Activated CD8-positive, alpha-beta memory T cell treated with anti-CD3 and anti-CD28 coated beads, Interleukin-2, amount 50 U/mL, for 1 hour (primary cell): Measurements from ENCODE around the gene FOXL3.

Experiments
- DNase-seq: peaks from one replicate; pipeline ENCODE4 v3.0.0-alpha.2; 2020; ENCODE audit errors: extremely low read depth

FOXL3 gene

DNA sequence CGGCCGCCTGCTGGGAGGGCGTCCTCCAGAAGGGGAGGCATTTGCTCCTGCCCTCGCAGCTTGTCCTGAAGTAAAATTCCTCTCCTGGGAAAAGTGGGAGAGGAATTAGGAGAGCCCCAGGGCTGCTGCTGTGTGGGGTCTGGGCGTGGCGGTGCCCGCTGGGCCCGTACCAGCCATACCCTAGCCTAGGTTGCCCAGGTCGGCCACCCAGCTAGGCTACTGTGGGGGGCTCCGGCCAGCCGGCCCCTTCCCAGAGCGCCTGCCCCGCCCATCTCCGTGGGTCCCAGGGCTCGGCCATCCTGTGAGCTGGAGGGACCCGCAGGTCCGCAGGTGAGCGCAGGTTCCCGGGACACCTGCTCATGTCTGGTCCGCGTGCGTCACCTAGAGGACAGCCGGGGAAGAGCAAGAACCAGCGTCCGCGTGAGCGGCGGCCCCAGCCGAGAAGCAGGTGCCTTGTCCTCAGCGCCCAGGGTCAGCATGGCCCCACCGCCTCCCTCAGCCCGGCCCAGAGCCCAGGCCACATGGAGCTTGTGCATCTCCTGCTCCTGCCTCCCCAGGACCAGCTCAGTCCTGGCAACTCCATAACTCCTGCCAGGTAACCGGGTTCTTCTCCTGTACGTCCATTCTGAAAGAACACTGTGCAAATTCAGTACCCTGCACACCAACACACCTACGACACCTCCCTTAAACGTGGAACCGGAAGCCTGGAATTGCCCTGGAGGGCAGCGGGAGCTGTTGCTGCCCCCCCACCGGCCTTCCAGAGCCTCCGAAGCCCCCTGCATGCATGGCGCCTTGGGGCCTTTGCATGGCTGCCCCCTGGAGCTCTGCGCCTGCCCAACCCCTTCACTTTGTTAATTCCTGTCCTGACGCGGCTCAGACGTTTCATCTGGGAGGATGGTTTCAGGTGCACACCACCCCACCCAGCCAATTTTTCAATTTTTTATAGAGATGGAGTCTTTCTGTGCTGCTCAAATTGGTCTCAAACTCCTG, 22.8 kb upstream of the FOXL3 start:
- DNase-seq = no peak

- no peak for DNase-seq
Measured at GRCh38 chr7:268991-269390, 21.0 kb upstream of the FOXL3 start.

GRCh38 chr7:269721-270120, 20.2 kb upstream of the FOXL3 start:
- DNase-seq = no peak

- no peak for DNase-seq
Measured at GRCh38 chr7:270351-270983, 19.5 kb upstream of the FOXL3 start.

- DNase-seq = no peak
Measured at GRCh38 chr7:271266-272107, 18.5 kb upstream of the FOXL3 start.

GRCh38 chr7:272108-272615, 17.8 kb upstream of the FOXL3 start:
- DNase-seq = no peak

DNA sequence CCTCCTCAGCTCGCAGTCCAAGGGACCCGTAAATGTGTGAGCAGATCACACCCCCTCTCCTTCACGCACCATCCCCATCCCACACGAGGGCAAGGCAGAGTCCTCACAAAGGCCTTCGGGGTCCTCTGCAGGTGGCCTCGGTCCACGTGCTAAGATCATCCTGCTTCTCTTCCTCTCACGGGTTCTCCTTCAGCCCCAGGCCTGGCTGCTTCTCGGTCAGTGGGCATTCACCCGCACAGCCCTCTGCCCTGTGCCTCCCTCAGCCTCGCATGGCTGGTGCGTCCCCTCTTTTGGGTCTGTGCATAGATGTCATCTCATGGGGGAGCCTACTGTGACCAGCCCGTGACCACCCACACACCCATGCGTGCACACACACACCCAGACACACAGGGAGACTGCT, 17.3 kb upstream of the FOXL3 start:
- DNase-seq = no peak

- DNase-seq = no peak
Measured at GRCh38 chr7:273327-273726, 16.6 kb upstream of the FOXL3 start.

- DNase-seq = no peak
Measured at GRCh38 chr7:274266-274665, 15.7 kb upstream of the FOXL3 start.

DNA sequence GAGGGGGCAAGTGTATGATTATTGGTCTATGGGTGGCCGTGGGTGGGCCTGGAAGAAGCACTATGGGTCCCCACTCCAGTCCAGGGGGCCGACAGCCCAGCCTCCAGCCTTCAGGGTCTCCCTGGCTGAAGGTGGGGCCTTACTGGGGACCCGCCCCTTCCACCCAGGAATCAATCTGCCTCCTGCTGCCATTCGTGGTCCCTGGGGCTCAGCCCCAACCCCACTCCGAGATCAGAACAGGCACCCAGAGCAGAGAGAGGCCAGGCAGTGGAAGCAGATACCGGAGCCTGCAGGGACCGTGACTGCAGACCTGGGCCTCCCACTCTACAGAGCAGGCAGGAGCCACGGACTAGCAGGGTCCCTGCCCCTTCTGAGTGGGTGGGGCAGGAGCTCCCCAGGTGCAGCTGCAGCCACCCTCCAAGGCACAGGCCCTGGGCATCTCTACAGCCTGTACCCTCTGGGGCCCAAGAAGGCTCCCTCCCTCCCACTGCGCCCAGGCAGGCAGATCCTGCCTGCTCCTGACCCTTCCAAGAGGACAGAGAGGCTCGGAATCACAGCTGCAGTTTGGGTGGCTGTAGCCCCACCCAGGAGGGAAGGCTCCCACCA, 13.6 kb upstream of the FOXL3 start:
- DNase-seq = no peak

DNA sequence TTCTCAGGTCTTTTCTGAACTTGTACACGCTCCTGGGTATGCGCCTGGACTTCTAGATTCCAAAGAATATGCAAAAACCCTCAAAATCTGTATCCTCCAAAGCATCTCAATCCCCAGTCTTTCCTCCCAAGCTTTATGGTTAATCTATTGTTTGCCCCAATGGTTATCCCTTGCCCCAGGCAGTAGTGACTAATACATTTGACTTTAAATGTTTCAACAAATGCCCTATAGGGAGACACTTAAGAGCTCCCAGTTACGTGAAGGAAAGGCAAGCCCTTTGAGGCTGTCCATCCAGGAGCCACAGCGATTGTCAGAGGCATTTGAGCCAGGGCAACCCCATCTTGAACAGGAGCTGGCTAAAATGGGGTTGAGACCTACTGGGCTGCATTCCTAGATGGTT, 12.7 kb upstream of the FOXL3 start:
- DNase-seq = no peak

DNA sequence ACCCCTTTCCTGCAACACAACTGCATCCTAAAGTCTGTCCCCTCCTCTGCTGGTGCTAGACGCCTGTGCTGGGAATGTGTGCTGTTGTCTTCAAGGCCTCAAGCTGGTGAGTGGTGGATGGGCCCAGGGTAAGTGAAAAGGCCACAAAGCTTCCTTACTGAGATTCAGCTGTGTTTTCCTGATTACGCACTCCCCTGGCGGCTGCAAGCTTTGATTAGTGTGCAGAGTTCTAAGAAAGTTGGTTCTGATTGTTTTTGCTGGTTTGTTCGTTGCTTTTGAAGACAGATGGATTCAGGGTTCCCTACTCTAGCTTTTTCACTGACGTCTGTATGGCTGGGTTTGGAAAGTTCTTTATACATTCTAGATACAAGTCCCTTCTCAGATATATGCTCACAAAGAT, 11.9 kb upstream of the FOXL3 start:
- no peak for DNase-seq

GRCh38 chr7:279821-280220, 10.1 kb upstream of the FOXL3 start:
- DNase-seq = no peak

DNA sequence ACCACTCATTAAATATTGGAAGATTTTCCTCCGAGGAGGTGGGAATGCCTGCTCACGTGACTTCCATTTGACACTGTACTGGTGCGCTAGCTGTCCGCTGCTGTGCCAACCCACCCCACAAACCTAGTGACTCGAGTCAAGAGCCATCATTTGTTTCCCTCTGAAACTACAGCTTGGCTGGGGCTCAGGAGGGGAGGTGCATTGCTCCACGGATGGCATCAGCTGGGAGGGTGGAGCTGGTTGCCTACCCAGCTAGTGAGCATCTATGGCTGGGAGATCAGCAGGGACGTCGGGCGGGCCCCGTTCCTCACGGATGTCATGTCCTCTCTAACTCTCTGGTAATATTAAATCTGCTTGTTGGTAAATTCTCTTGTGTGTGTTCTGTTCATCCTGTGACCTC, 9.5 kb upstream of the FOXL3 start:
- DNase-seq = no peak

- no peak for DNase-seq
Measured at GRCh38 chr7:281637-282036, 8.3 kb upstream of the FOXL3 start.

DNA sequence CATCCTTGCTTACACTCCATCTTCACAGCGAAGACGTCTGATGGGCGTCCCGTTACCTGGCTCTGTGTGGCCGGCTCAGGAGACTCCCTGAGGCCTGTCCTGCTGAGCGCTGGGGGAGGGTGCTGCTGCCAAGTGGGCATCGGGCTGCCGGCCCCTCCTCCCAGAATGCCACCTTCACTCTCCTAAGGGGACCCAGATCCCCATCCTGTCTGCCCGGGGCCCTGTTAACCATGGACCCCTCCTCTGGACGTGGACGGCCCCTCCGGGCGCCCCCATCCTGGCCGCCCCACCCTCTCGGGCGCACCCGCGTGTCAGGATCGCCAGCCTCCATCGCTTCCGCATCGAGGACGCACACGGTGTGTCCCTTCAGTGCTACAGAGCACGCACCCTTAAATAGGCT, 7.3 kb upstream of the FOXL3 start:
- DNase-seq = no peak

GRCh38 chr7:284762-285722, 4.9 kb upstream of the FOXL3 start:
- no peak for DNase-seq

DNA sequence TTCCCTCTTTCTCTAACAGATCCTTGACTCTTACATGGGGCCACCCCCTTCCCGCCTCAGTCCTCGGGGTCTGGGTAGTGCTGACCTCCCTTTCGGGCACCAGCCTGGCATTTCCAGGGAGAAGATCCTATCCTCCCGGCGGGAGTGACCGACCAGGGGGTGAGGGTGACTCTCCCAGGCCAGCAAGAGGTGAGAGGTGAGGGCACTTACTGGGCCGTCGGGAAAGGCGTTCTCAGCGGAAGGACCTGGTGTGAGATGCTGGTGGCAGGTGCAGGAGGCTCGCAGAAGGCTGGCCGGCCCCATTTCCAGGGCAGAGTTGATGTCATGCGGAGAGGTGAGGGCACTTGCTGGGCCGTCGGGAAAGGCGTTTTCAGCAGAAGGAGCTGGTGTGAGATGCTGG, 4.2 kb upstream of the FOXL3 start:
- DNase-seq = no peak

GRCh38 chr7:286266-286665, 3.7 kb upstream of the FOXL3 start:
- no peak for DNase-seq

DNA sequence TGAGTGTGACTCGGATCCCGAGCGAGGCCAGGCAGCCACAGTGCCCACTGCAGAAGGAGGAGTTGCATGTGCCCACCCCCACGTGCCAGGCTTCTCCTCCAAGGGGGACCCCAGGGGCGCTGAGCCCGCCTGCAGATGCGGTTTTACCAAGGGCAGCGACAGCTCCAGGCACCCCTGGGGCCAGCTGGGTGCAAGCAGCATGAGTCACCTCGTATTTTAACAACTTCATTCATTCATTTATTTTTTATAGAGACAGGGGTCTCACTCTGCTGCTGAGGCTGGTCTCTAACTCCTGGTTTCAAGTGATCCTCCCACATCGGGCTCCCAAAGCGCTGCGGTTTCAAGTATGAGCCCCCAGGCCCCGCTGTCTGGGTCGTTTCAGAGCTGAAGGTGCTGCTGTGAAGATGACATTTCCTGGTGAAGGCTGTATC, 1.3 kb upstream of the FOXL3 start:
- DNase-seq = no peak
